DMS79 treated with DMSO at 0.1 percent for 48 hours (cell line): ENCODE measurements around the gene UNC5A.
"Not testable (repeated sequence)": the region's sequence is repeated elsewhere in the genome, so short reads cannot be mapped to it uniquely, and the experiment has no call there.

Experiments used
- DNase-seq: peaks from one replicate; lab custom pipeline; 2025; lab: John Stamatoyannopoulos, UW

The UNC5A gene

GRCh38 chr5:176864755-176865154 is 54.4 kb downstream of the UNC5A start:
- DNase-seq, result no peak

- DNase-seq, result no peak
Measured at GRCh38 chr5:176865964-176866363, 55.6 kb downstream of the UNC5A start.

- no peak for DNase-seq
Measured at GRCh38 chr5:176866707-176867310, 56.5 kb downstream of the UNC5A start.

- DNase-seq, result no peak
Measured at GRCh38 chr5:176868126-176868525, 57.8 kb downstream of the UNC5A start.

GRCh38 chr5:176868731-176869130 is 58.4 kb downstream of the UNC5A start:
- DNase-seq, result no peak

GRCh38 chr5:176869501-176870109 is 59.2 kb downstream of the UNC5A start:
- DNase-seq, result no peak

- no peak for DNase-seq
Measured at GRCh38 chr5:176870110-176870591, 59.8 kb downstream of the UNC5A start.

- DNase-seq, result not testable (repeated sequence)
Measured at GRCh38 chr5:176870644-176871043, 60.3 kb downstream of the UNC5A start.

- DNase-seq, result not testable (repeated sequence)
Measured at GRCh38 chr5:176872586-176872985, 62.2 kb downstream of the UNC5A start.

- not testable (repeated sequence) for DNase-seq
Measured at GRCh38 chr5:176873011-176873410, 62.7 kb downstream of the UNC5A start.

- DNase-seq, result no peak
Measured at GRCh38 chr5:176873541-176874172, 63.3 kb downstream of the UNC5A start.

GRCh38 chr5:176874198-176874780 is 63.9 kb downstream of the UNC5A start:
- DNase-seq, result no peak

GRCh38 chr5:176875014-176875550 is 64.7 kb downstream of the UNC5A start:
- no peak for DNase-seq

- no peak for DNase-seq
Measured at GRCh38 chr5:176875783-176876505, 65.6 kb downstream of the UNC5A start.

- DNase-seq, result no peak
Measured at GRCh38 chr5:176876506-176877431, 66.4 kb downstream of the UNC5A start.

GRCh38 chr5:176877793-176878331 is 67.5 kb downstream of the UNC5A start:
- no peak for DNase-seq

- DNase-seq, result no peak
Measured at GRCh38 chr5:176878463-176878862, 68.1 kb downstream of the UNC5A start.

GRCh38 chr5:176878906-176879662 is 68.7 kb downstream of the UNC5A start:
- DNase-seq, result no peak

GRCh38 chr5:176879663-176880361 is 69.5 kb downstream of the UNC5A start:
- DNase-seq, result no peak
